Body of pancreas (tissue), 4 donors: Measurements from ENCODE around the gene SARS1.

Source experiments
- POLR2A ChIP-seq, 3 donors: fragments of 450-650 bp; IDR thresholded peaks; one replicate each; pipeline ENCODE4 v1.6.1; 2016; ENCODE audit warnings: antibody characterized with exemption in 3 of 3, mild to moderate bottlenecking in 2 of 3
- TF ChIP-seq, protein P1 (sequence below), 7 experiments: fragments of 450-650 bp in 4 of 7; fragments of 200-600 bp in 3 of 7; sonication (generic) in 3 of 7; IDR thresholded peaks; one replicate each; pipeline ENCODE4 v1.5.1; 2016 to 2019; ENCODE audit warnings: antibody characterized with exemption in 7 of 7

DNA sequence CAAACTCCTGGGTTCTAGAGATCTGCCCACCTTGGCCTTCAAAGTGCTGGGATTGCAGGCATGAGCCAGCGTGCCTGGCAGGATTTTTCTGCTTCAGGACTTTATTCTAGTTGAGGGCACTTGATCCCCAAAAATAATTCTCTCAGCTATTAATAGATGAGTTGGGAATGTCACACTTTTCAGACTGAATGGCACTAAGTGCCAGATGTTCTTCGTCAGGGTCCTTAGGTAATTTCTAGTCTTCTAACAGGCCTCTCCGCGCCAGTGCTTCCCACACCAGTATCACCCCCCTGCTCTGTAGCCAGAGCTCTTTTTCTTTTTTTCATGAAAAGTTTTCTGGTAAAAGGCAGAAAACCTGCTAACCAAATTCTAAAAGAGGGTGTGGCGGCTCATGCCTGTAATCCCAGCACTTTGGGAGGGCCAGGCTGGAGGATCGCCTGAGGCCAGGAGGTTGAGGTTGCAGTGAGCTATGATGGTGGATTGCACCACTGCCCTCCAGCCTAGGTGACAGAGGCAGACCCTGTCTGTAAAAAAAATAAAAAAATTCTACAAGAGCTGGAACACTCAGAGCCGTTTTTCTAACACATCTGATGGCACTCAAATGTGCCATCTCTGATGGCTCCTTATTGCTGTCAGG is 6.1 kb upstream of the SARS1 start:
- TF ChIP-seq, protein P1, sequence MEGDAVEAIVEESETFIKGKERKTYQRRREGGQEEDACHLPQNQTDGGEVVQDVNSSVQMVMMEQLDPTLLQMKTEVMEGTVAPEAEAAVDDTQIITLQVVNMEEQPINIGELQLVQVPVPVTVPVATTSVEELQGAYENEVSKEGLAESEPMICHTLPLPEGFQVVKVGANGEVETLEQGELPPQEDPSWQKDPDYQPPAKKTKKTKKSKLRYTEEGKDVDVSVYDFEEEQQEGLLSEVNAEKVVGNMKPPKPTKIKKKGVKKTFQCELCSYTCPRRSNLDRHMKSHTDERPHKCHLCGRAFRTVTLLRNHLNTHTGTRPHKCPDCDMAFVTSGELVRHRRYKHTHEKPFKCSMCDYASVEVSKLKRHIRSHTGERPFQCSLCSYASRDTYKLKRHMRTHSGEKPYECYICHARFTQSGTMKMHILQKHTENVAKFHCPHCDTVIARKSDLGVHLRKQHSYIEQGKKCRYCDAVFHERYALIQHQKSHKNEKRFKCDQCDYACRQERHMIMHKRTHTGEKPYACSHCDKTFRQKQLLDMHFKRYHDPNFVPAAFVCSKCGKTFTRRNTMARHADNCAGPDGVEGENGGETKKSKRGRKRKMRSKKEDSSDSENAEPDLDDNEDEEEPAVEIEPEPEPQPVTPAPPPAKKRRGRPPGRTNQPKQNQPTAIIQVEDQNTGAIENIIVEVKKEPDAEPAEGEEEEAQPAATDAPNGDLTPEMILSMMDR (IDR thresholded peaks at IDR 0.05), result no peak
- no peak for TF ChIP-seq POLR2A (IDR thresholded peaks at IDR 0.05)
